AG08396 (cell line): ENCODE results near the gene SLC7A1.
"Not testable (repeated sequence)": the region's sequence is repeated elsewhere in the genome, so short reads cannot be mapped to it uniquely, and the experiment has no call there.

Experiments used
- DNase-seq: peaks from one replicate; pipeline ENCODE4 v3.0.0; 2012; ENCODE audit warnings: low spot score, mixed read lengths

SLC7A1 gene

GRCh38 chr13:29595380-29596063, at the start of gene SLC7A1:
TSS of gene SLC7A1 (minus strand) at chr13:29595688. CDS start at chr13:29536188, 59,500 bp downstream.
- peak; percentile 96 for DNase-seq

GRCh38 chr13:29640665-29641064, 45.2 kb upstream of the SLC7A1 start:
- DNase-seq: no peak

- not testable (repeated sequence) for DNase-seq
Observed at GRCh38 chr13:29636831-29637230, 41.3 kb upstream of the SLC7A1 start.

GRCh38 chr13:29624997-29625396, 29.5 kb upstream of the SLC7A1 start:
- no peak for DNase-seq

GRCh38 chr13:29621841-29622240, 26.4 kb upstream of the SLC7A1 start:
- DNase-seq: no peak

GRCh38 chr13:29621051-29621800, 25.7 kb upstream of the SLC7A1 start:
- no peak for DNase-seq

GRCh38 chr13:29619995-29620394, 24.5 kb upstream of the SLC7A1 start:
- no peak for DNase-seq

- no peak for DNase-seq
Observed at GRCh38 chr13:29613101-29613500, 17.6 kb upstream of the SLC7A1 start.

GRCh38 chr13:29607465-29607864, 12.0 kb upstream of the SLC7A1 start:
- no peak for DNase-seq

GRCh38 chr13:29605860-29606526, 10.5 kb upstream of the SLC7A1 start:
- no peak for DNase-seq

- no peak for DNase-seq
Observed at GRCh38 chr13:29598321-29598720, 2.8 kb upstream of the SLC7A1 start.

GRCh38 chr13:29597706-29598105, 2.2 kb upstream of the SLC7A1 start:
- no peak for DNase-seq

- no peak for DNase-seq
Observed at GRCh38 chr13:29597246-29597645, 1.8 kb upstream of the SLC7A1 start.

GRCh38 chr13:29596064-29596418, 553 bp upstream of the SLC7A1 start:
- DNase-seq: no peak

GRCh38 chr13:29594710-29595379, 643 bp downstream of the SLC7A1 start:
- peak; percentile 83 for DNase-seq

- DNase-seq: peak; percentile 69
Observed at GRCh38 chr13:29594303-29594709, 1.2 kb downstream of the SLC7A1 start.

GRCh38 chr13:29593605-29594297, 1.7 kb downstream of the SLC7A1 start:
- DNase-seq: no peak

GRCh38 chr13:29591310-29591709, 4.2 kb downstream of the SLC7A1 start:
- DNase-seq: no peak

GRCh38 chr13:29589967-29590366, 5.5 kb downstream of the SLC7A1 start:
- DNase-seq: no peak

- DNase-seq: peak; percentile 40
Observed at GRCh38 chr13:29589234-29589633, 6.3 kb downstream of the SLC7A1 start.

GRCh38 chr13:29587645-29588044, 7.8 kb downstream of the SLC7A1 start:
- DNase-seq: no peak
